Neural progenitor cell (in vitro differentiated cells): ENCODE data around the gene RBM47.

Experiments
- CTCF ChIP-seq: fragments of 200-600 bp; sonication (generic); IDR thresholded peaks from 2 replicates; pipeline ENCODE4 v1.5.1; 2017; ENCODE audit warnings: antibody characterized with exemption, mild to moderate bottlenecking
- EZH2phosphoT487 ChIP-seq: fragments of 200-600 bp; sonication (generic); IDR thresholded peaks from 2 replicates; pipeline ENCODE4 v1.6.1; 2017; ENCODE audit warnings: antibody characterized with exemption

GRCh38 chr4:40575846-40576245 is 53.8 kb downstream of the RBM47 start:
- TF ChIP-seq CTCF (no peak), EZH2phosphoT487 (no peak)
